AG04450 (cell line): ENCODE results near the gene MAML3. TPM values are rescaled to one million over a fixed set of nuclear protein-coding genes. Genes with fewer than 3 reads are reported as not detected.

Experiments
- CTCF ChIA-PET: fragments of 300-600, 350-600 bp; formaldehyde crosslinking; extraction: SDS; loops from one replicate; lab custom pipeline; 2022; ENCODE audit warnings: antibody characterized with exemption, inconsistent platforms; lab: Charles Lee
- POLR2A ChIA-PET: fragments of 350-600 bp; formaldehyde crosslinking; extraction: SDS; loops from one replicate; lab custom pipeline; 2021; ENCODE audit warnings: antibody characterized with exemption, inconsistent platforms; lab: Yijun Ruan, JAX
- DNase-seq: peaks from one replicate; pipeline ENCODE4 v3.0.0-alpha.2; 2011; ENCODE audit warnings: low read depth, low spot score
- H3K27ac ChIP-seq: one replicate; pipeline ENCODE4 v1.5.1; 2012; ENCODE audit warnings: low read depth, low read length, control low read depth
- H3K27me3 ChIP-seq: one replicate; pipeline ENCODE4 v1.6.0; 2012; ENCODE audit warnings: low read length; ENCODE audit not compliant: control insufficient read depth, insufficient read depth
- H3K4me3 ChIP-seq: 2 replicates; pipeline ENCODE4 v1.5.1; 2011; ENCODE audit warnings: mild to moderate bottlenecking, low read depth, low read length, control low read depth
- H3K9me3 ChIP-seq: 2 replicates; pipeline ENCODE4 v1.5.1; 2012; ENCODE audit warnings: low read length; ENCODE audit not compliant: control insufficient read depth, insufficient read depth
- CTCF ChIP-seq: IDR thresholded peaks from 2 replicates; pipeline ENCODE4 v1.5.1; 2011; ENCODE audit warnings: low read depth, low read length, control low read depth, inconsistent platforms
- polyA plus RNA-seq: library from polyadenylated mRNA; depleted of rRNA; stranded (reverse); fragments of >200 nt; gene quantifications from 2 replicates; pipeline ENCODE4 v1.2.3, GENCODE V29; 2011

MAML3 gene
- polyA plus RNA-seq, 1 experiment, result 4.1 TPM

GRCh38 chr4:140152751-140153418 is 1.1 kb downstream of the MAML3 start:
- no peak for DNase-seq
- CTCF ChIA-PET, result interaction anchor here (0.7 to 0.8 kb wide), 3 partner anchors 137 to 419 kb away, joined by 3 read pairs; no protein-coding TSS in a partner anchor

GRCh38 chr4:140152013-140152703 is 1.8 kb downstream of the MAML3 start:
- ChIA-PET CTCF (interaction anchor here (0.7 kb wide), 1 partner anchor 418 kb away, joined by 3 read pairs; no protein-coding TSS in a partner anchor), POLR2A (interaction anchor here (0.6 to 3.0 kb wide), 4 partner anchors 98 to 230 kb away, joined by 3 to 13 read pairs (median 5); no protein-coding TSS in a partner anchor)
- peak; percentile 28; the same call in 1 of the 2 replicates for TF ChIP-seq CTCF
- DNase-seq, result no peak
- Histone ChIP-seq H3K27me3 (no peaks in the 10 kb centered on the region), H3K27ac (peak overlapping the region; percentile 91), H3K4me3 (peak overlapping the region; percentile 70), H3K9me3 (no peaks in the 10 kb centered on the region; the same call in 1 of the 2 replicates)

More at GRCh38 chr4:140152751-140153418, 1.1 kb downstream of the MAML3 start:
- Histone ChIP-seq H3K9me3 (no peaks in the 10 kb centered on the region; the same call in 1 of the 2 replicates), H3K27me3 (no peaks in the 10 kb centered on the region), H3K27ac (peak overlapping the region; percentile 34), H3K4me3 (peak overlapping the region; percentile 70)
- no peak for TF ChIP-seq CTCF
- POLR2A ChIA-PET, result interaction anchor here (0.6 to 3.0 kb wide), 5 partner anchors 62 to 1122 kb away, joined by 3 to 13 read pairs (median 6); no protein-coding TSS in a partner anchor

GRCh38 chr4:140151699-140152012 is 2.3 kb downstream of the MAML3 start:
- H3K27me3 ChIP-seq, result no peaks in the 10 kb centered on the region
- no peak for DNase-seq
- no peaks in the 10 kb centered on the region; the same call in 1 of the 2 replicates for H3K9me3 ChIP-seq
- CTCF ChIA-PET, result no interaction called here
- no peak for TF ChIP-seq CTCF
- POLR2A ChIA-PET, result interaction anchor here (0.6 kb wide), 1 partner anchor 230 kb away, joined by 3 read pairs; no protein-coding TSS in a partner anchor
- peak overlapping the region; percentile 91 for H3K27ac ChIP-seq
- peak overlapping the region; percentile 70 for H3K4me3 ChIP-seq

GRCh38 chr4:140150886-140151698 is 2.9 kb downstream of the MAML3 start:
- Histone ChIP-seq H3K4me3 (peak overlapping the region; percentile 70), H3K27me3 (no peaks in the 10 kb centered on the region), H3K27ac (peak overlapping the region; percentile 96), H3K9me3 (no peaks in the 10 kb centered on the region; the same call in 1 of the 2 replicates)
- TF ChIP-seq CTCF, result no peak
- peak; percentile 94 for DNase-seq
- CTCF ChIA-PET, result interaction anchor here (0.6 kb wide), 1 partner anchor 11 kb away, joined by 3 read pairs; no protein-coding TSS in a partner anchor
- POLR2A ChIA-PET, result interaction anchor here (0.6 to 2.0 kb wide), 12 partner anchors 14 to 342 kb away, joined by 3 to 14 read pairs (median 5); no protein-coding TSS in a partner anchor
